Stimulated activated naive CD8-positive, alpha-beta T cell treated with anti-CD3 and anti-CD28 coated beads, Interleukin-15, amount 100 ng/mL, for 72 hours (primary cell): ENCODE results near the gene VWCE.
A peak's percentile ranks its signal among the peaks of the same experiment; 100 is the strongest.

Experiments used
- ATAC-seq: fragments of 150-1000 bp; cut with Tn5 transposase; 2 replicates; pipeline ENCODE4 v1.10.0; 2021; ENCODE audit warnings: mild to moderate bottlenecking, moderate library complexity
- DNase-seq, 2 donors: peaks; one replicate each; pipeline ENCODE4 v3.0.0; 2021 to 2022
- H3K27ac Mint-ChIP-seq, 2 donors: one replicate each; pipeline ENCODE4 v1.8.0; 2022; ENCODE audit warnings: mild to moderate bottlenecking in 2 of 2, mixed read lengths in 2 of 2, moderate library complexity in 2 of 2
- H3K27me3 Mint-ChIP-seq: one replicate; pipeline ENCODE4 v1.8.0; 2022; ENCODE audit warnings: mixed read lengths
- H3K4me1 Mint-ChIP-seq: one replicate; pipeline ENCODE4 v1.8.0; 2022; ENCODE audit warnings: mild to moderate bottlenecking, mixed read lengths
- H3K4me3 Mint-ChIP-seq, 2 donors: one replicate each; pipeline ENCODE4 v1.8.0; 2022; ENCODE audit warnings: mild to moderate bottlenecking in 2 of 2, mixed read lengths in 2 of 2, moderate library complexity in 1 of 2
- H3K9me3 Mint-ChIP-seq, 2 donors: one replicate each; pipeline ENCODE4 v1.8.0; 2022; ENCODE audit warnings: mixed read lengths in 2 of 2

VWCE gene

DNA sequence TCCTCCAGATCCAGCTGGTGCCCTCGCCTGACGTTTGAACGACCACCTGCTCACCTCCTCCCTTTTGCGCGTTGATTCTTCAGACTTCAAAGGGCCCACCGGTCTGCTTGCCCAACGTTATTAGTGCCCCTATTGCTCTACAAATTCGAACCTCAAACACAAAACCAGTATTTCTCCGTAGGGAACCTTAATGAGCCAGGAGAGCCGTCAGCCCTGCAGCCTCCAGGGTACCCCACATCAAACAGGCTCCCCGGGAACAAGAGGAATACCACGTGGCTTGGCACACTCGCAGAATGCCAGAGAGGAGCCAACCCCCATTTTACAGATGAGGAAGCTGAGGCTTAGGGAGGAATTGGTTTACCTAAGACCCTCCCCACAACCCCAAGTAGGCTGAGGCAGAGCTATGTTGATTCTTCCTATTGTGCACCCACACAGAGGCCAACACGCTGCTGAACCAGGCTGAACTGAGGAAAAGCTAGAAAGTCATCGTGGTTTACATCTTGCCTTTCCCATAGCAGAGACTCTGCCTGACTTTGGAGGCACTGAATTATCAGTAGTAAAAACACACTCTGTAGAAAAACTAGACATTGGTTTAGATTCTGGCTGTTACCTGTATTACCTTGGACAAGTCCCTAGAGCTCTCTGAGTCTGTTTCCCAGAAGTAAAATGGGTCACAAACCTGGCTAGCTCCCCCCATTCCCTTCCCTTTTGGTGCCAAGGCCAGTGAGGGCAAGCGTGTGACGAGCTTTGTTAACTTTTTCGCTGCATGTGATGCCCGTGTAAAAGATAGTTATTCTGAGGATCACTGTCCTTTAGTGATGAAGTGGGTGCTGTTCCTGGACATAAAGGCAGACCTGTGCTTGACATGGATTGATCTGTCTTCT, 38.7 kb upstream of the VWCE start:
- H3K4me3 Mint-ChIP-seq = peak overlapping the region; percentile 98
- H3K4me1 Mint-ChIP-seq = peaks cover 86% of the 10 kb centered on the region
- H3K9me3 Mint-ChIP-seq = no peaks in the 10 kb centered on the region
- H3K27ac Mint-ChIP-seq = peak overlapping the region; percentile 97 to 99
- ATAC-seq = peak; percentile 6
- no peaks in the 10 kb centered on the region for H3K27me3 Mint-ChIP-seq
- DNase-seq = no peak

DNA sequence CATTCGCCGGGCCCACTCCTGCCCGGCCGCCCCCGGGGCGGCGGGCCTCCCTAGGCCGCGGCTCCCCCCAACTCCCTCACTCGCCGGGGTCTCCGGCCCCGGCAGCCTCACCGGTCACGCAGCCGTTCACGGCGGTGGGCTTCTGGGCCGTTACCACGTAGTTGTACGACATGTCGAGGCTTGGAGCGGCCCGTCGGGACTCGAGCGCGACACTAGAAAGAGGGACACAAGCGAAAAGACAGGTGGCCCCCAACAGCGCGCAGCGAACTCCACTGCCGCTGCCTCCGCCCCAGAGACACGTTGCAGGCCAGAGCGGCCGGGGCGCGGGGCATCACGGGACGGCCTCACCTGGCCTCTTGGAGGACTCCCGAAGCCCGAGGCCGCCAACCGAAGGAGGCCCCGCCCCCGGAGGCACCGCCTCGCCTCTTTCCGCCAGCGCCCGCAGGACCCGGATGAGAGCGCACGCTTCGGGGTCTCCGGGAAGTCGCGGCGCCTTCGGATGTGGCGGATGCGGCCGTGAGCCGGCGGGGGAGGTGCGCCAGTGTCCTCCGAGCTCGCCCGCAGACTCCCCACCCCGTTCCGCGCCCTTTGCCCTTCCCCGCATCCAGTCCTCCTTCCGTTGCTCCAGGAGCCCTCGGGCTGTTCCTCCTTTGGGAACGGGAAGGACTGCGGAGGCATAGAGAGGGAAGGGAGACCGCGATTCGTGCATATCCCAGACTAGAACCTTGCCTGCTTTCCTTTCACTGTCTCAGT, 37.9 kb upstream of the VWCE start, which contains the start of the genes DDB1 and TKFC:
TSS of gene DDB1 (minus strand) at position 309 of the 753 bp plus-strand sequence. CDS start at position 172, 137 bp downstream.
TSS of gene TKFC (plus strand) at position 432 of the 753 bp plus-strand sequence. CDS start 1,501 bp downstream, outside the sequence.
- ATAC-seq (peak; percentile 94), DNase-seq (peak; percentile 99)
- H3K4me3 Mint-ChIP-seq = peak within 1 kb of the TSS; percentile 98
- no peaks in the 10 kb centered on the region for H3K9me3 Mint-ChIP-seq
- no peaks in the 10 kb centered on the region for H3K27me3 Mint-ChIP-seq
- H3K27ac Mint-ChIP-seq = peak within 1 kb of the TSS; percentile 97 to 99
- peaks cover 88% of the 10 kb centered on the region for H3K4me1 Mint-ChIP-seq

DNA sequence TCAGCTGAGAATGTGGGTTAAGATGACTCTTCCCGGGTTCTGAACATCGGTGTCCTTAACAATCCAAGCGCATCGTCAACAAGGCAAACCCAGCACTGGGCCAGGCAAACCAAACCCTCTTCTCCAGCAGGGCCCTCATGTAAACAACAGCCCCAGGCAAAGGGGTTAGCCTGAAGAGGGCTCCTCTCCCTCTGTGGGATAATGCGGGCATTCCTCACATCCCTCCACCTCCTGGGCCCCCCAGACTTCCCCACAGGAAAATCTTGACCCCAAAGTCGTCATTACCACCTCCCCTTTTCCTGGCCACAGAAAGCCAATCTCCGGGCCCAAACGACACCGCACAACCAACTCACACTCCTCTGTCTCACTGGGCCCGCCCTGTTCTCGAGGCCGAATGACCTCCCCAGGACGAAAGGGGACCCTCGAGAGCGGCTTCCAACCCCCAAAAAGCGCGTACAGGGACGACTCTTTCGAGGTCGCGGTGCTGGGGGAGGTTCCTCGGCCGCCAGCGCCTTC, 37.2 kb upstream of the VWCE start:
- peak overlapping the region; percentile 98 for H3K4me3 Mint-ChIP-seq
- no peak for DNase-seq

DNA sequence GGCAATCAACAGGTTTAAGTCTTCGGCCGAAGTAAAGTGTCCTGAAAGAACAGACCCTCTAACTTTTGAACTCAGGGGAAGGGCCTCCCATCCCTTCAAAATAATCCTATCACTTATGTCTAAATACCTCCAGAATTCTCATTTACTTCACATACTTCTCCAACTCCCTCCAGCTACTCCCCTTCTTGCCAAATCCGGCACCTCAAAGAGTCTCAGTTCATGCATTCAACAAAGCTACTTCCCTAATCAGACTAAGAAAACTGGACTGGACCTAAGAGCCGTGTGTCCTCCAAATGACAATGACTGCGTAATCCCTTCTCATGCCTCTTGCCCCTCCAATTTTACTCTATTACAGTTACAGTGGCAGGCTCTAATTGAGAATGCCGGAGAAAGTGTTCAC, 36.5 kb upstream of the VWCE start:
- DNase-seq (no peak), ATAC-seq (no peak)
- Mint-ChIP-seq H3K27me3 (no peaks in the 10 kb centered on the region), H3K4me1 (peaks cover 88% of the 10 kb centered on the region), H3K9me3 (no peaks in the 10 kb centered on the region), H3K27ac (peak overlapping the region; percentile 97 to 99), H3K4me3 (peak overlapping the region; percentile 98)

More for the DNA sequence above, 37.2 kb upstream of the VWCE start:
- ATAC-seq = no peak
- Mint-ChIP-seq H3K27me3 (no peaks in the 10 kb centered on the region), H3K4me1 (peaks cover 93% of the 10 kb centered on the region), H3K9me3 (no peaks in the 10 kb centered on the region), H3K27ac (peak overlapping the region; percentile 97 to 99)

DNA sequence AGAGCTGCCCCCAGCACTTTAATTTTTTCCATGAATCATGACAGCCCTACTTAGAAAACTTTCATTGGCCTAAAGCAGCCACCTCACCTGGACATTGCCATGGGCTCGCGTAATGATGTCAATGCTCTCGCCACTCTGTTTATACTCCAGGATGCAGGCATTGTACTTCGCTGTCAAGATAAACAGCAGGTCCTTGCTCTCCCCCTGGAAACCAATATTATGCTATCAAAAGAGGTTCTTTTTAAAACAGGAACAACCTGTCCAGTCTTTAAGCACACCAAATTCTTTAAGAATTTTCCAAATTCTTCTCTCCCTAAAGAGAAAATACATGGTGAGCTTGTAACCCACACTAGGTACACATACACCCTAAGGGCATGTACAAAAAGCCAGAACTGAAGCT, 34.8 kb upstream of the VWCE start:
- H3K27ac Mint-ChIP-seq = peak overlapping the region in 1 of 2 donors; percentile 42
- ATAC-seq = no peak
- H3K4me3 Mint-ChIP-seq = no peak overlapping the region
- no peaks in the 10 kb centered on the region for H3K27me3 Mint-ChIP-seq
- H3K4me1 Mint-ChIP-seq = peaks cover 75% of the 10 kb centered on the region
- no peak for DNase-seq
- no peaks in the 10 kb centered on the region for H3K9me3 Mint-ChIP-seq

DNA sequence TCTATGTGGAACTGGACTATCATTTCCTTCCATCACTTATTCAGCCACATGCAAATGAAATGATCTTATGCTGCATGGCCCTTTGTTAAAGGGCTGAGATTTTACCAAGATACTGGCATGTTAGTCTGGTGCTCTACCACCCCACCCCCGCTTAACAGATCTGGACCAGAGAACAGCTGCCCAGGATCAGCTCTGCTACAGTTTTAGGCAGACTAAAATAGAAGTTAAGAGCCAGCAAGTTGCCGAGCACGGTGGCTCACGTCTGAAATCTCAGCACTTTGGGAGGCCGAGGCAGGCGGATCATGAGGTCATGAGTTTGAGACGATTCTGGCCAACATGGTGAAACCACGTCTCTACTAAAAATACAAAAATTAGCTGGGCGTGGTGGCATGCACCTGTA, 33.2 kb upstream of the VWCE start:
- Mint-ChIP-seq H3K27ac (peak overlapping the region in 1 of 2 donors; percentile 71), H3K4me3 (no peak overlapping the region), H3K4me1 (peaks cover 60% of the 10 kb centered on the region), H3K9me3 (no peaks in the 10 kb centered on the region), H3K27me3 (no peaks in the 10 kb centered on the region)
- ATAC-seq (no peak), DNase-seq (no peak)

DNA sequence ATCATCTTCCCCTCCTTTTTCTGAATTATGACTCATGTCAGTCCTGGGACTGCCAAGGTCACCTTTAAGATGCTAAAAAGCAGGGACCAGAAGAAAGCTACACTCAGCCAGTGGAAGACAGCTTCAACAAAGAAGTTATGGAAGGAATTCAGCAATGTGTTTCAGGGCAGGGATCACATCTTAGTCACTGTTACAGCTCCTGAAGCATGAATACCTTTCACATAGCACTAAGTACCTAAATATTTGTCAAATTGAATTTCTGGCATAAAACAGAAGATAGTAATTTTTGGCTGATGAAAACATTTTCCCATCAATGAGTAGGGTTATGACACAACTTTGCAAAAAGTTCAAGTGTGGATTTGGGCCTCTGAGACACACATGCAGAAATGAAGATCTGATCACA, 32.6 kb upstream of the VWCE start:
- Mint-ChIP-seq H3K4me1 (peaks cover 57% of the 10 kb centered on the region), H3K27ac (peak overlapping the region; percentile 70 to 72), H3K27me3 (no peaks in the 10 kb centered on the region), H3K4me3 (no peak overlapping the region), H3K9me3 (no peaks in the 10 kb centered on the region)
- no peak for ATAC-seq
- DNase-seq = no peak

DNA sequence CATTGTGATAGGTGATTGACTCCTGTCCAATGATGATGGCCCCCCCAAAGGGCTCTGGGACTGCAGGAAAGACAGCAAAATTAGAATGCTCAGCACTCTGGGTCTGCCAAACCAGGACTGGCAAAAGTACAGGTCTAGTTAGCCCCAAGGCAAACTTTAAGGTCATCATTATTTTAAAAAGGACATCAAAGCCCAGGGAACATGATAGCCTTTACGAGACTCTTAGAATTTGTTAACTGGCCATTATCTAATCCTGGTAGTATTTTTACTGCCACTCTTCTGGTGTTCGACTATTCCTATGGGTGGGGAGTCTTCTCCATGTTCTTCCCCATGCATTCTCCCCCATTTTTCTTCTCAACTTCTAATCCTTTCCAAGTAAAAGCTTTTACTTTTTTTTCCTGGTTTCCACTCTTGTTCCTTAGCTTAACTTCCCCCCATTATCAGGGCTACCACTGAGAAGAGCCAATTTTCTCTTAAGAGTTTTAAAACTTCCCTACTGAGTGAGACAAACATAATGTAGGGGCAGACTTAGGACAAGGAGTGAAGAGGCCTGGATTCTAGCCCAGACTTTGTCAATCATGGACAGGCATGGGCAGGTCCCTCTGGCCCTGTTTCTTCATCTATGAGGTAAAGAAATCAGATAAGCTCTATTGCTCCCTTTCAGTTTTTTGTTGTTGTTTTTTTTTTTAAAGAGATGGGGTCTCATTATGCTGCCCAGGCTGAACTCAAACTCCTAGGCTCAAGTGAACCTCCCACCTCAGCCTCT, 30.7 kb upstream of the VWCE start:
- H3K27me3 Mint-ChIP-seq = no peaks in the 10 kb centered on the region
- H3K4me3 Mint-ChIP-seq = no peak overlapping the region
- no peaks in the 10 kb centered on the region for H3K9me3 Mint-ChIP-seq
- no peak for DNase-seq
- ATAC-seq = no peak
- peaks cover 38% of the 10 kb centered on the region for H3K4me1 Mint-ChIP-seq
- H3K27ac Mint-ChIP-seq = peak overlapping the region in 1 of 2 donors; percentile 65

DNA sequence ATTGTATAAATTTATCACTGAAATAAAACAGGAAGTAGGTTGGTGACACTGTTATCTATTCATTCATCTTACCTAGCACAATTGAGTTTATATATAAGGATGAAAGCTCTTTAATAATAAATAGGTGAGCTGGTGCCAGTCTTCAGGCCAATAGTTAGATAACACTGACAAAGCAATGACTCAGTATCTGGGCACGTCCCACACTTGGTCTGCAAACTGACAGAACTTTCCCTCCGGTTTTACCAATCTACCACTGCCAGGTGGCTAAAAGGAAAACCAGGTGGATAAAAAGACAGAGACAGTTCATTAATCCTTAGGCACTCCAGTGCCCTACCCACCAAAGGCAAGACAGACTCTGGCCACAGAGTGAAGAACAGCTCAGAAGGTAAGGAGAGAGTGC, 20.1 kb upstream of the VWCE start:
- H3K4me1 Mint-ChIP-seq = no peaks in the 10 kb centered on the region
- no peaks in the 10 kb centered on the region for H3K27me3 Mint-ChIP-seq

DNA sequence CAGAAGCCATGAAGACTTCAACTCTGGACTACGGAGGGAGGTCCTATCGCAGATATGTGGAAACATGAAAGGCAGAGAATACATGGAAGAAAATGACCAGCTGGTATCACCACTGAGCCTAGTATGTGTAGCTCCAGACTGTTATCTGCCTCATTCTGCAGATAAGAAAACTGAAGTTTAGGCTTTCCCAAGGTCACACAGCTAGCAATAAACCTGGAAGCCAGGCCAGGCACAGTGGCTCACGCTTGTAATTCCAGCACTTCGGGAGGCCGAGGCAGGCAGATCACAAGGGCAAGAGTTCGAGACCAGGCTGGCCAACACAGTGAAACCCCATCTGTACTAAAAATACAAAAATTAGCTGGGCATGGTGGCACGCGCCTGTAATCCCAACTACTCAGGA, 15.6 kb upstream of the VWCE start:
- H3K27ac Mint-ChIP-seq = no peak overlapping the region
- H3K9me3 Mint-ChIP-seq = no peaks in the 10 kb centered on the region
- H3K27me3 Mint-ChIP-seq = no peaks in the 10 kb centered on the region
- ATAC-seq (no peak), DNase-seq (no peak)
- no peaks in the 10 kb centered on the region for H3K4me1 Mint-ChIP-seq
- no peak overlapping the region for H3K4me3 Mint-ChIP-seq

More for the DNA sequence above, 20.1 kb upstream of the VWCE start:
- Mint-ChIP-seq H3K9me3 (no peaks in the 10 kb centered on the region), H3K27ac (no peak overlapping the region), H3K4me3 (no peak overlapping the region)
- no peak for ATAC-seq
- DNase-seq = no peak

DNA sequence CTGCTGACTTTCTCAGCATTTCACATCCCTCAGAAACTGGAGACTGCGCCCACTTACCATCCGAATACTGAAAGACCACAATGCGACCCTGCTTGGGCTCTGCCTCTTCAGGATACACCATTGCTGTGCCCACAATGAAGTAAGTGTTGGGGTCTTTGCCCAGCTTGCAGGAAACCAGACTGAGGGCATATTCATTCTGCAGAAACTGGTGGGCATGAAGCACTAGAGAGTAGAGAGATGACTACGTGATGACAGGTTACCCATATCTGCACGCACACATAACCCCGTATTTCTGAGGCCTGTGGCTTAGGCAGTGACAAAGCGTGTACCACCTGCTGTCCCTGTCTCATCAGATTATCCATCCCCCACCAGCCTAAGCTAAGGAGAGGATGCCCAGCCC, 14.6 kb upstream of the VWCE start:
- peak; percentile 88 for ATAC-seq
- no peak overlapping the region for H3K4me3 Mint-ChIP-seq
- H3K27me3 Mint-ChIP-seq = no peaks in the 10 kb centered on the region
- H3K27ac Mint-ChIP-seq = peak overlapping the region in 1 of 2 donors; percentile 67
- DNase-seq = peak in 1 of 2 donors; percentile 53
- H3K9me3 Mint-ChIP-seq = no peaks in the 10 kb centered on the region
- H3K4me1 Mint-ChIP-seq = no peaks in the 10 kb centered on the region

DNA sequence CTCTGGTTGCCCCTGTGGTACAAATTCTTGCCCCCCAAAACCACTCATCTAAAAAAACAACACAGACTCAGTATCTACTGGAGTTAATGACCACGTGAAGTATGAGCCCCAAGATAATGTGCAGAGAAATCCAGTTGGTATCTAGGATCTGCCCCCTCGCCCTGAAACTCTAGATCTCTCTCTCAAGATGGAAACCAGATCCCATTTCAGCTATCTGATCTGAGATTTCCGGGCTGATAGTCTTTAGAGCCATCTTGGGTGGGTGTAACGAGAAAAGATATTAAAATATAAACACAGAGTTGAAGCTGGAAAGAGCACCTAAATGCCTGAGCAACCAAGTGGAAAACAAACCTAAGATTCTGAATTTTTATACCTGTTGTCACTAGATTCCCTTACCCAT, 14.0 kb upstream of the VWCE start:
- no peak for DNase-seq

DNA sequence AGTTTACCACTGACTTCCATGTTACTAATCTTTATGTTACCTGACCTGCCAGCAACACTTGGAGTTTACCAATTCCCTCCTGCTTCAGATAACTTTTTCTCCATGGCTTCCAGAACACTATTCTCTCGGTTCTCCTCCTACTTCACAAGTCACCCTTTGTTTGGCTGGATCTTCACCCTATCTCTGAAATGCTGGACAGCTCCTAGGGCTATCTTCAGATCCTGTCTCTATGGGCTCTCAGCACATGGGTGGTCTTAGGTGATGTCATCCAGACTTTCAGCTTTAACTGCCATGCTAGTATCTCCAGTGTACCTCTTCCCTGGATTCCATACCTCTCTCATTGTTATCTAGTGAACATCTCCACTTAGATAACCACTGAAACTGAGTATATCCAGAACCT, 12.2 kb upstream of the VWCE start:
- Mint-ChIP-seq H3K4me3 (no peak overlapping the region), H3K4me1 (no peaks in the 10 kb centered on the region), H3K27ac (no peak overlapping the region), H3K27me3 (no peaks in the 10 kb centered on the region), H3K9me3 (no peaks in the 10 kb centered on the region)
- ATAC-seq (no peak), DNase-seq (no peak)

More for the DNA sequence above, 14.0 kb upstream of the VWCE start:
- no peak for ATAC-seq
- Mint-ChIP-seq H3K4me1 (no peaks in the 10 kb centered on the region), H3K4me3 (no peak overlapping the region), H3K9me3 (no peaks in the 10 kb centered on the region), H3K27me3 (no peaks in the 10 kb centered on the region), H3K27ac (peak overlapping the region in 1 of 2 donors; percentile 63)

DNA sequence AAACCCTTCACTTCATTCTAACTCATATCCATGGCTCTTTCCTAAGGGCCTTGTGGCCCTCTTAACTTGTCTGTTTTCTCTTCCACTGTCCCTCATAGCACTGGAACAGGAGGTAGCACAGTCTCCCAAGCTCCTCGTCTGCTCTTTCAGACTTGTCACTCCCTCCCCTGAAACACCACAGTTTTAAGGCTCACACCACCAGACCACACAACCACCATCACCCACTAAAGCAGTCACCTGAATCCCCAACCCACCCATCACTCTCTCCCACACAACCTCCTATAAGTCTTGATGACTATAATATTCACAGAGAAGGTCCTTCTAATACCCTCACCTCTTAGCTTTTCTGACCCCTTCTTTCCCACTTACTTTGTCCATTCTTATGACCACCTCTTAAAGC, 11.1 kb upstream of the VWCE start:
- H3K4me3 Mint-ChIP-seq = no peak overlapping the region

DNA sequence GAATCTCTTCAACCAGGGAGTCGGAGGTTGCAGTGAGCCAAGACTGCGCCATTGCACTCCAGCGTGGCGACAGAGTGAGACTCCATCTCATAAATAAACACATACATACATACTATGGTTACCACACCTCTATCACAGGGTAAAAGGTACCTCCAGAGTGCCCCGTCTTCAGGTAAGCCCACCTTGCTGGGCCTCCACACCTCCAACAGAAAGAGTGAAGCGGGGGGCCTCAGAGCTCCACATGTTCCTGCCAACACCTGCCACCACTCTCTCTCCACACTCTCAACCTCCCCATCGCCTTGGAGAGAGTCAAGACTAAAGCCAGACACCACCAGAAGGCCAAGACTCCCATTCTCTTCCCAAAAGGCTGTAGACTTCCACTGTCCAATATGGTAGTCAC, 10.3 kb upstream of the VWCE start:
- no peak for DNase-seq
- Mint-ChIP-seq H3K9me3 (no peaks in the 10 kb centered on the region), H3K4me1 (peaks cover 3% of the 10 kb centered on the region), H3K27me3 (no peaks in the 10 kb centered on the region), H3K4me3 (no peak overlapping the region), H3K27ac (no peak overlapping the region)
- no peak for ATAC-seq

More for the DNA sequence above, 11.1 kb upstream of the VWCE start:
- Mint-ChIP-seq H3K27ac (no peak overlapping the region), H3K27me3 (no peaks in the 10 kb centered on the region), H3K4me1 (no peaks in the 10 kb centered on the region), H3K9me3 (no peaks in the 10 kb centered on the region)
- DNase-seq (peak in 1 of 2 donors; percentile 20), ATAC-seq (peak; percentile 52)
